ENCODE results near the gene RAD51. TPM values are rescaled to one million over a fixed set of nuclear protein-coding genes. Genes with fewer than 3 reads are reported as not detected.

RAD51 gene
- total and polyA plus RNA-seq, 9 of the 15 experiments (the other 6 are each of a cell fraction or from before 2014, with no cell fraction given), result 16.0 to 63.8 (median 34.6) TPM

DNA sequence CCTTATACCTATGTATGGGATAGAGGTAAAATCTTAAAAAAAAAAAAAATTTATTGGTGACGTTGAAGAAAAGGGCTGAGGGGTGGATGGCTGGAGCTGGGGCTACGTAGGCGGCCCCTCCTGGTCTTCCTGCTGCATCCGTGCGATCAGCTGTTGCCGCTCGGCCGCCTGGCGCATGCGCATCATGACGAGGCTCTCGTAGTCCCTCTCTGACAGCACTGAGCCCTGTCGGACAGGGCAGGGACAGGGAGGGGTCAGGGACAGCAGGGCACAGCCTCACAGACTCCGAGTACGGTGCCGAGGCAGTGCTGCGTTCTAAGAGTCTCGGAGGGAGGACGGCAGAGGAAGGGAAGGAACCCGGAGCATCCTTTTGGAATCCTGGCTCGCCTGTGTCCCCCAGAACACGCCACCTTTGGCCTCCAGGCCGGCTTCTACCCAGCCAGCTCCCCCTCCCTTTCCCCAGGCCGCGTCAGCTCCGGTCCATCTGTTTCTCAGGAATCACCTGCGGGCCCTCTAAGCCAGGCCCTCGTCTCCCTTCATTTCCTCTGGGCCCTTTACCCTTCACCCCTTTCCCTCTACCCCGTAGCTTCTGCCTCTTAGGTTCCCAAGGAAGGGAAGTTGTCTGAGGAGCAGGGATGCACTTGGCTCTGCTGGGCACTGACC lies 73.0 kb downstream of the RAD51 start:
- no peak for FAIRE-seq
- Histone ChIP-seq H3K27ac (ENCODE audit: extremely low read depth, low read depth, low read length) (no peak overlapping the region), H4K20me1 (replicated peaks; ENCODE audit: control insufficient read depth, insufficient read depth, low read length) (no peaks in the 10 kb centered on the region; the same call in none of the 2 replicates), H3K36me3 (ENCODE audit: control insufficient read depth, insufficient read depth, low read length) (peaks cover 19% of the 10 kb centered on the region; the same call in 1 of the 3 replicates), H3K4me3 (no peak overlapping the region), H2AFZ (ENCODE audit: low read depth, low read length) (no peak overlapping the region), H3K9me3 (replicated peaks; ENCODE audit: control insufficient read depth, insufficient read depth, low read depth, low read length) (no peaks in the 10 kb centered on the region), H3K4me2 (ENCODE audit: insufficient read depth, low read length) (no peak overlapping the region), H3K4me1 (replicated peaks in 1 of 2; ENCODE audit: control insufficient read depth in 2 of 2, insufficient read depth in 2 of 2, low read length in 2 of 2) (peaks cover 21 to 66% of the 10 kb centered on the region in 2 experiments; a peak in 4 of 5 replicates), H3K9ac (ENCODE audit: insufficient read depth in 1 of 2, low read depth in 2 of 2, low read length in 2 of 2) (peak overlapping the region in 1 of 2 experiments; percentile 30; a peak in 1 of 4 replicates), H3K79me2 (ENCODE audit: control insufficient read depth, insufficient read depth, low read length) (no peaks in the 10 kb centered on the region), H3K9me1 (ENCODE audit: control insufficient read depth, insufficient read depth, low read length) (no peaks in the 10 kb centered on the region), H3K27me3 (ENCODE audit: control insufficient read depth in 2 of 2, insufficient read depth in 2 of 2, low read length in 2 of 2) (no peaks in the 10 kb centered on the region)
- BruUV-seq (replicated peaks), result no TSS peak
- ATAC-seq, result no peak
- no peak for TF ChIP-seq ZNF639 (CRISPR knock-in tag; conservative IDR thresholded peaks at IDR 0.05 in 1 of 2, IDR thresholded peaks at IDR 0.05 in 1 of 2)
- no peak for TF ChIP-seq ZBED1 (IDR thresholded peaks at IDR 0.05)
- no peak for TF ChIP-seq TCF7 (IDR thresholded peaks at IDR 0.05; ENCODE audit: borderline replicate concordance)
- no peak for TF ChIP-seq CREB1 (IDR thresholded peaks at IDR 0.05)
- TF ChIP-seq CREB1 (CRISPR knock-in tag; IDR thresholded peaks at IDR 0.05), result no peak
- TF ChIP-seq FOXM1 (IDR thresholded peaks at IDR 0.05; ENCODE audit: low read depth), result no peak
- TF ChIP-seq FOXM1 (CRISPR knock-in tag; IDR thresholded peaks at IDR 0.05; ENCODE audit: low read depth), result no peak
- no peak for TF ChIP-seq ELF1 (tag; IDR thresholded peaks at IDR 0.05)
- TF ChIP-seq, protein P1, sequence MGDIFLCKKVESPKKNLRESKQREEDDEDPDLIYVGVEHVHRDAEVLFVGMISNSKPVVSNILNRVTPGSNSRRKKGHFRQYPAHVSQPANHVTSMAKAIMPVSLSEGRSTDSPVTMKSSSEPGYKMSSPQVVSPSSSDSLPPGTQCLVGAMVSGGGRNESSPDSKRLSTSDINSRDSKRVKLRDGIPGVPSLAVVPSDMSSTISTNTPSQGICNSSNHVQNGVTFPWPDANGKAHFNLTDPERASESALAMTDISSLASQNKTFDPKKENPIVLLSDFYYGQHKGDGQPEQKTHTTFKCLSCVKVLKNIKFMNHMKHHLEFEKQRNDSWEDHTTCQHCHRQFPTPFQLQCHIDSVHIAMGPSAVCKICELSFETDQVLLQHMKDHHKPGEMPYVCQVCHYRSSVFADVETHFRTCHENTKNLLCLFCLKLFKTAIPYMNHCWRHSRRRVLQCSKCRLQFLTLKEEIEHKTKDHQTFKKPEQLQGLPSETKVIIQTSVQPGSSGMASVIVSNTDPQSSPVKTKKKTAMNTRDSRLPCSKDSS (IDR thresholded peaks at IDR 0.05; ENCODE audit: low read depth, partially characterized antibody), result no peak
- TF ChIP-seq, protein P2, sequence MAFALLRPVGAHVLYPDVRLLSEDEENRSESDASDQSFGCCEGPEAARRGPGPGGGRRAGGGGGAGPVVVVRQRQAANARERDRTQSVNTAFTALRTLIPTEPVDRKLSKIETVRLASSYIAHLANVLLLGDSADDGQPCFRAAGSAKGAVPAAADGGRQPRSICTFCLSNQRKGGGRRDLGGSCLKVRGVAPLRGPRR (CRISPR knock-in tag; IDR thresholded peaks at IDR 0.05), result no peak
- no peak for TF ChIP-seq CREBBP (IDR thresholded peaks at IDR 0.05; ENCODE audit: low read depth, low read length)
- no peak for TF ChIP-seq ZNF507 (tag; conservative IDR thresholded peaks at IDR 0.05)
- TF ChIP-seq SP2 (IDR thresholded peaks at IDR 0.05; ENCODE audit: extremely low read depth, low read depth, low read length, poor library complexity, severe bottlenecking), result no peak
- in situ Hi-C loops (cut with MboI), result no loop called here
- WGBS (ENCODE audit: insufficient coverage, low coverage, missing lambda C conversion rate), result 88% methylated on average over 22 of the region's 29 CpGs
- ChIA-PET CTCF (ENCODE audit: low intra/inter-chr PET ratio) (no interaction called here), POLR2A (interaction anchor here (0.6 to 1.4 kb wide), 2 partner anchors 10 to 126 kb away, joined by 5 read pairs; partner anchors contain the start of gene VPS18)
- no peak for DNase-seq (ENCODE audit: extremely low read depth in 1 of 4, low spot score in 3 of 4)
- intact Hi-C loops (cut with micrococcal nuclease), result loop anchor here (10.0 kb wide), 1 partner anchor 173 kb away; the partner anchor contains the start of gene KNL1
